Stimulated activated CD8-positive, alpha-beta memory T cell treated with anti-CD3 and anti-CD28 coated beads, Interleukin-12 subunit alpha, Interleukin-12 subunit beta, amount 100 ng/mL, for 1 hour (primary cell): Measurements from ENCODE around the gene LCA5.
"Not testable (repeated sequence)": the region's sequence is repeated elsewhere in the genome, so short reads cannot be mapped to it uniquely, and the experiment has no call there.

ENCODE experiments used
- DNase-seq: peaks from one replicate; pipeline ENCODE4 v3.0.0-alpha.2; 2020; ENCODE audit warnings: low read depth

The LCA5 gene

DNA sequence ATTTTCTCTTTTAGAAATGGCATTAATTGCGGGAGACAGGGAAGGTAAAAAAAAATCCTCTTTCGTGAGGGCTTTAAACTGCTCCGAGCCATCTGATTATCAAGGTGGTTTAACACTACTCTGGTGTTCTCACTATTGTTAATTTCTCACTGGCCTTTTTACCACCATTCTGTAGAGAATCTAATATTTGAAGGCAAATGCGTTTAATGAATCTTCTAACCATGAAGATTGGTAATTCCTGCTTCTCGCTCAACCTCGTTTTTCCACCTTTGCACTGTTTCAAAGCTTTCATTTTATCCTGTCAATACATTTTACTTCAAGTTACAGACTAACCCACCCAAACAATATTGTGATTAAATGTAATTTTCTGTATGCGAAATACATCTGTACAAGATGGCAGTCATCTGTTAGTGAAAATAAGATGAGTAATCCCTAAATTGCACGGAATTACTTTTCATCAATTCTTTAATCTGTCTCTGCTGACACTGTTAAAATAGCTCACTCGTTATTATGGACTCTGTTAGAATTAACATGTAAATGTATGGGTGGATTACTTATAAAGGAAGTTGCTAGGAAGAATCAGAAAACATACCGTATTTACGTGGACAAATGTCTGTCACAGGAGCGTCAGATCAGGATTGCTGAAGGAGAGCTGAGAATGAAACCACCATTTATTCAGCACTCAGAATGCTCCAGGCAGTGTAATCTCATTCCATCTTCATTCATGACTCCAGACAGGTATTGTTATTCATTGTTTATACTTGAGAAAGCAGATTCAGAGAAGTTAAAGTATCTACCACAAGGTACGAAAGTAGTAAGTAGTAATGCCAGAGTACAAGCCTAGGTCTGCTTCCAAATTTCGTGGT is 1.1 kb upstream of the LCA5 start:
- no peak for DNase-seq

- DNase-seq = no peak
These were observed 661 bp downstream of the LCA5 start for GRCh38 chr6:79536585-79536953.

DNA sequence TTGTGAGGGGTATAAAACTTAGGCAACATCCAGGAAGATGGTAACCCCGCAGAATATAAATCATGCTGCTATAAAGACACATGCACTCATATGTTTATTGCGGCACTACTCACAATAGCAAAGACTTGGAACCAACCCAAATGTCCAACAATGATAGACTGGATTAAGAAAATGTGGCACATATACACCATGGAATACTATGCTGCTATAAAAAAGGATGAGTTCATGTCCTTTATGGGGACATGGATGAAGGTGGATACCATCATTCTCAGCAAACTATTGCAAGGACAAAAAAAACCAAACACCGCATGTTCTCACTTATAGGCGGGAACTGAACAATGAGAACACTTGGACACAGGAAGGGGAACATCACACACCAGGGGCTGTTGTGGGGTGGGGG is 7.7 kb downstream of the LCA5 start:
- DNase-seq = not testable (repeated sequence)

DNA sequence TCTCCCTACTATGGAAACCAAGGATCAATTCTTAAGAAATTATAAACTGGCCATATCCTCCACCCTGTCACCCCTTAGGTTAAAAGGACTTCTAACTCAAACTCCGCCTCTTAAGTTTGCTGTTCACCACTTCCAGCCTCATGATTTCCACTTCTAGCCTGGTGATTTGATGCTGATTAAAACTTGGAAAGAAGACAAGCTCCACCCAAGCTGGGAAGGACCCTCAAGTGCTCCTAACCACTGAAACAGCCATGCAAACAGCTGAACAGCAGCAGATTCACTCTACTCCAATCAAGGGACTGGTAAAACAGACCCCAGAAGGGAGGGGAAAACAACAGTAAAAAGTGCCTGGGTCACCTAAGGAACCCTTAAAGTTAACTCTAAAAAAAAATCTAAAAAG is 10.3 kb downstream of the LCA5 start:
- no peak for DNase-seq

DNA sequence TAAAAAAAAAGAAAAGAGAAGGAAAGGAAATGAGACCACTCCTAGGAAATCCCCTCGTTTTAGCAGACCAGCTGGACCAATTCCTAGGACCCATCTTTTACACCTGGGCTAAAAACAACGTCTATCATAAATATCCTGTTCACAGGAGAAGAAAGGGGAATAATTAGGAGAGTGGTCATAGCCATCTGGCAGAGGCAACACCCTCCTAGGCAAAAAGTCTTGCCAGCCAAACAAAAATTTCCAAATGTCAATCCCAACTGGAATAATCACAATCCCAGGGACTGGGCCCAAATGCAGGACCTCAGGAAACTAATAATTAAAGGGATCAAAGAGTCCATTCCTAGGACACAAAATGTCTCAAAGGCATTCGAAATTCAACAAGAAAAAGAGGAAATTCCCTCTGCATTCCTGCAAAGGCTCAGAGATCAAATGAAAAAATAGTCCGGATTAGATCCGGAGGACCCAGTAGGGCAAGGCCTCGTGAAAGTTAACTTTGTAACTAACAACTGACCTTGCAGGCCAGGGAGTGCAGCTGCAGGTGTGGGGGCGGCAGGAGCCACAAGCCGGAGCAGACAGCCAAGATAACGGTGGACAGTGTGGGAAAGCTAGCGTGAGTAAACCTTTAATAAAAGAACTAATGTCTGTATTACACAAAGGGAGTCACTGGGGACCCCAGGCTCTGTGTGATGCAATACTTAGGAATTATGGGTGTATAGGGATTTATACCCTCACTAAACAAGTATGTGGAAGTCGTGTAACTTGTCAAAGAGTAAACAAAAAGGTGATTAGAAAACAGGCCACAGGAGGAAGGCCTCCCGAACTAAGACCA is 11.7 kb downstream of the LCA5 start:
- DNase-seq = no peak

GRCh38 chr6:79524065-79524464 is 13.2 kb downstream of the LCA5 start:
- DNase-seq = no peak

- no peak for DNase-seq
These were observed 14.6 kb downstream of the LCA5 start for GRCh38 chr6:79522609-79523008.

GRCh38 chr6:79520534-79520933 is 16.7 kb downstream of the LCA5 start:
- no peak for DNase-seq

DNA sequence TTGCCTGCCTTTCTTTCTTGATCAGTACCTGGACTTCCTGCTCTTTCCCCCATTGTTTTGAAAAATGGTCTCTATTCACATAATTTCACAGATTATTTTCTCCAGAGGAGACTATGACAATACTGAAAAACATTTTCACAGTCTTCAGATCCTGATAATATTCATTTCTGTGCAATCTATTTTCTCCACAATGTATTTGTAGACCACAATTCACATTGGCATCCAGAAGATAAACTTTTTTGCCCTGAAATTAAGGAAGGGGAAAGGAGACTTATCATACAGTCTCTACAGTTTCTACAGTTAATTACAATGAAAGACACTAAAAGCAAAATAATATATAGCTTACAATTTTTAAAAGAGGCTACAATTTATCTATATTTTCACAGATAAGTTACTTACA is 18.4 kb downstream of the LCA5 start:
- no peak for DNase-seq

- no peak for DNase-seq
These were observed 21.8 kb downstream of the LCA5 start for GRCh38 chr6:79515436-79515835.

DNA sequence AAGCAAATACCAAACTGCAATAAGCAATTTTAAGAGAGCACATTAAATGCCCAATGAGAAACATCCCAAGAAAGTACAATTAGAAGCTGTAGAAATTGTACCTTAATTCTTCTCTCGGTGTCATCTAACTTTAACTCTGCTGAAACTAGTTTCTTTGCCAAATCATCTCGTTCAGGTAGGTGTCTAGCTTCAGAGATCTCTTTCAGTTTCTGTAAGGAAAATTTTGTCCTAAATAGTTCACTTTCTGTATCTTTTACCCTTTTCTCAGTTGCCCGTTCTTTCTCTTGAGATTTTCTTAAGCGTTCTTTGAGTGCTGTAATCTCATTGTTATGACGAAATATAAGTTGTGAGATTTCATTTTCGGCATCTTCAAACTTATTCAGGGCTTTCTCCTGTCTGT is 24.1 kb downstream of the LCA5 start:
- no peak for DNase-seq

- no peak for DNase-seq
These were observed 25.2 kb downstream of the LCA5 start for GRCh38 chr6:79512014-79512413.

GRCh38 chr6:79510707-79511106 is 26.5 kb downstream of the LCA5 start:
- DNase-seq = no peak

DNA sequence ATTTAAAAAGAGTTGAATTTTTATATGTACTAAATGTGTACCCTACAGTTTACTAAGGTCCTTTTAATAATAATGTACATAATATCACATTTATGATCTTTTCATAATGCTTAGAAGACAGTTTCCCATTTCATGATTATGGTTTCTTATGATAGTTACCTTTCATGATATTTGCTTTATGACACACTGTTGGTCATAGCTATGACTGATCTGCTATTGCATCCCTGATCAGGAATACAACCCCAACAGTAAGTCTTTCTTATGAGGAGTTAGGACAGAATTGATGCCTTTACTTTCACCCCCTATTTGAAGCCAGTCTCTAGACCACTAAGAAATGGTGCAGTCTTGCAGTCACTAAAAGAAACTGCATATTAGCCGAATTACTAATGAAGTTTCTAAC is 31.0 kb downstream of the LCA5 start:
- DNase-seq = no peak

DNA sequence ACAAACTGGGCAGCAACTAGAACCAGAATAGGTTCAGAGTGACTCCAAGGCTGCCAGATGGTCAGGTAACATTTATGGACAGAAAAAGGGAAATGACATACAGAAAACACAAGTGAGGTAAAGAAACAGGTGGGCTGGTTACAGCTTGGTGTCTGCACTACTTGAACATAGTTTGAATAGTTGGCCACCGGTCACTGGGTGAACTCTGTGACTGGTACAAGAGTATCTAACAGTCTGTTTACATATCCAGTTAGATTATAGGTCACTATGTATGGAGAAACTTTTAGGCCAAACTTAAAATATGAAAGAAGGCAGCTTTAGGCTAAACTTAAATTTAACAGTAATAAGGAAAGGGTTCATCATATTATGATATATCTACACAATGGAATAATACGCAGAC is 32.9 kb downstream of the LCA5 start:
- no peak for DNase-seq

GRCh38 chr6:79498842-79499241 is 38.4 kb downstream of the LCA5 start:
- no peak for DNase-seq

GRCh38 chr6:79495246-79495645 is 42.0 kb downstream of the LCA5 start:
- no peak for DNase-seq

GRCh38 chr6:79494841-79495240 is 42.4 kb downstream of the LCA5 start:
- DNase-seq = no peak

DNA sequence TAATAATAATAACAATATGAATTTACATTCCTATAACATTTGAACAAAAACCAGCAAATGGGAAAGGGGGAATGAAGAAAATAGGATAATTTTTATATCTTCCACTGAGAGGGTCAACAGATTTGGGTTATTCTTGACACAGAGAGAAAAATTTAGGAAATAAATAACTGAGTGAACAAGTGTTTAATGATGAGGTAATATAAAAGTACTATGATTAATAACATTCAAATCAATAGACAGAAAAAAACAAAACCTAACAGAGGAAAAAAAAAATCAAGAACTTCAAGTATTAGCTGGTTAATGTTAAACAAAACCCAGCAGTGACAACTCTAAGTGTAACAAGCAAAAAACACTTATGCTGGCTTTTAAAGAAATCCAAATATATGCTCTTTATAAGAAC is 66.5 kb downstream of the LCA5 start:
- no peak for DNase-seq

DNA sequence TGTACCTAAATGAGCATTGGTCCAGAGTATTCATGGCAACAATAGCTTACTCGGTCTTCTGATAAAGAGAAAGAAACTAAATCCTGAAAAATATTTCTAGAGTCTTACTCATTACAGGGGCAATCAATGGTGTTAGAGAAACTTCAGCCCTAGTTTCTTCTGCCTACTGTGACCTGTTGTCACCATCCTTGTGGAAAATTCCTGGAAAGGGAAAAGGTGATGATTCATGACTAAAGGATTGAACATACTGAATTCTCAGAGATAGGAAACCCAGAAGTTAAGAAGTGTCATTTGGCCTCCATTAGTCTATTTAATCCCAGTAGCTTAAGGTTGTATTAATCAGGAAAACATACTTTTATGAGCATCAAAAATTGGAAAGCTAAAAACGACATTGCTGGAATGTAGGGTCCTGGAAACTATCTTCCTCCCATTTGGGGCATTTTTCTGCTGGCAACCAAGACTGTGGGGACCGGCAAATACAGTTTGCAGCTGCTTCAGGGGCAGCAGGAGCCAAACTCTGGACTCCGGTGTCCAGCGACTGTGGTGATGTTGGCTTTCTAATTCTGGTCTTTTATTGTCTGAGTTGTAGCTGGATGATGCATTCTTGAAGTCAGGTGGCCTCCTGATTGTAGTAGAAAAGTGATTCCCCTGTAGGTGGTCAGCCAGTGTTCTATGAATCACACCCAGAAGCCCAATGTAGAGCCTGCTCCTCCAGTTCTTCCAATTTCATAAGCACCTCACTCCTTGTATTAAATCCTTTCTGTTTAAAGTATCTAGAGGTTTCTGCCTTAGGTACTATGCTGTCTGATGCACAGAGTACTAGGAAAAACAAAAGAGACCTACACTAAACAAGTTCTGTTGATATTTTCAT is 67.6 kb downstream of the LCA5 start:
- DNase-seq = no peak

DNA sequence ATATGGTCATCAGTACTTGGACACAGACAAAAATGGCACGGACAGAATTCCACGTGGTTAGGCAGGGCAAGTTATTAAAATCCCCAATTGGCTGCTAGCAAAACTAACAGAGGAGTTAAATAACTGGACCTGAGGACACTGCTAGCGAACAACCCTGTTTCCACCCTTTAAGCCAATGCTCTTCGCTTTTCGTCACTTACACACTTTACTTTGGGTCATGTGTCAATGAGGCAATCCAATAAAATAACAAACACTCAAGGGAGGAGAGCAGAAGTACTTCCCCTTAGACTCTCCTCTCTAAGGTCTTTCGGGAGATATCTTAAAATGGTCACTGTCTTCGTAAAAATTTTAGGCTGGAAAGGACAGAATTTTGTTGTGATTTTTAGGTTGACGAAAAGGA is 68.6 kb downstream of the LCA5 start:
- no peak for DNase-seq

DNA sequence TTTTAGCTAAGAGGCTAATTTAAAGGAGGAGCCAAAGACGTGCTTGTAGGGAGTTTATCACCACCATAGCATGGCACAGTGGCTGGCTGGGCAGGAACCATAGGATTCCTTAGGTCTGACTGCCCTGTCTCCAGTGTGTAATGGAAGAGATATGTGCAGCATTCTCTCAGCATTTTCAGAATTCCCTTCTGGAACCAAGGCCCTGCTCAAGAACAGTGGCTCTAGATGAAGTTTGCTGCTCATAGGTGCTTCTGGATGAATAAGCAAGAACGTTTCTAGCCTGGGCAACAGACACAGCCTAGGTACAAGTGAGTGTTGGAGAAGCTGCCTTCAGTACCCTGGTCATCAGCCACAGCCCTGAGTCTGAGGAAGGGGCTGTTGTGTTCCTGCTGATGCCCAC is 69.1 kb downstream of the LCA5 start:
- DNase-seq = no peak

DNA sequence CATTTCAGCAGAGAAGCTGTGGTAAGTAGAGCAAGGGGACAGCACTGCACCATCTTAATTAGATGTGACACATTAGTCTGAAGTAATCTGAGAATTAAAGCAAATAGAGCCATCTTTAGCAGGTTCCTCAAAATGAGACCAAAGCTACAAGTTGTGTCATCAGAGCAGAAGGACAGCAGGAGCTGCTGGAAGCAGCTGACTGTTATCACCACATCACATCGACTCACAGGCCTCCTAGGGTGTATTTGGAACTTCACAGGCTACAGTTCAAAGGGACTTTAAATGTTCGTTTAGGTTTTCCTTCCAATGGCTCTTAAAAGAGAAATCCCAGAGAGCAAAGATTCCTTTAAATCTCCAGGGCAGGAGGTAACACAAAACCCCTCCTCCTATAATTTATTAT is 69.5 kb downstream of the LCA5 start:
- no peak for DNase-seq
